ENCODE data around the gene IL4I1. TPM values are rescaled to one million over a fixed set of nuclear protein-coding genes. Genes with fewer than 3 reads are reported as not detected.

Gene IL4I1
- total and polyA plus RNA-seq, 2 of the 8 experiments (the other 6 are each of a cell fraction or from before 2014, with no cell fraction given), result 0.41 to 0.76 TPM

- no peak for TF ChIP-seq MAFK (IDR thresholded peaks at IDR 0.05; ENCODE audit: low read depth, low read length)
- no peak for TF ChIP-seq TAF7 (optimal IDR thresholded peaks at IDR 0.05; ENCODE audit: borderline replicate concordance, low read depth, low read length)
- no peak for TF ChIP-seq SUZ12 (IDR thresholded peaks at IDR 0.05; ENCODE audit: low read length)
- TF ChIP-seq JUND (IDR thresholded peaks at IDR 0.05; ENCODE audit: low read length), result no peak
- no peak for TF ChIP-seq TCF12 (IDR thresholded peaks at IDR 0.05; ENCODE audit: low read depth, low read length)
- TF ChIP-seq EP300 (IDR thresholded peaks at IDR 0.05; ENCODE audit: borderline replicate concordance in 1 of 2, low read depth in 2 of 2, low read length in 2 of 2), result no peak
These were observed 35.4 kb upstream of the IL4I1 start (continued) for GRCh38 chr19:49932041-49932451.

Data from H1 (cell line).